OCI-LY7 (cell line): ENCODE data around the gene DOK7.

Experiments used
- CTCF ChIP-seq: fragments of 200-600 bp; sonication (generic); conservative IDR thresholded peaks from 2 replicates; pipeline ENCODE4 v1.5.1; 2014; ENCODE audit warnings: mild to moderate bottlenecking, antibody characterized with exemption, low read length, moderate library complexity, mixed read lengths
- EZH2phosphoT487 ChIP-seq: fragments of 200-600 bp; sonication (generic); IDR thresholded peaks from 2 replicates; pipeline ENCODE4 v1.6.1; 2018; ENCODE audit warnings: low read depth, borderline replicate concordance, mild to moderate bottlenecking, mixed run types, antibody characterized with exemption, low read length, moderate library complexity, mixed read lengths

- TF ChIP-seq CTCF (no peak), EZH2phosphoT487 (no peak)
Measured at GRCh38 chr4:3521621-3522325, 58.7 kb downstream of the DOK7 start.
